GM21576 (cell line): ENCODE results near the gene HEPACAM2.
A peak's percentile ranks its signal among the peaks of the same experiment; 100 is the strongest.

Experiments used
- ATAC-seq: cut with Tn5 transposase; IDR thresholded peaks from one replicate; pipeline ENCODE4 v1.9.1; 2021; ENCODE audit warnings: mild to moderate bottlenecking, moderate library complexity; ENCODE audit not compliant: unreplicated experiment

HEPACAM2 gene

GRCh38 chr7:93203496-93203895 lies 22.8 kb downstream of the HEPACAM2 start:
- ATAC-seq: no peak

- no peak for ATAC-seq
Observed at GRCh38 chr7:93202594-93203250, 23.5 kb downstream of the HEPACAM2 start.

DNA sequence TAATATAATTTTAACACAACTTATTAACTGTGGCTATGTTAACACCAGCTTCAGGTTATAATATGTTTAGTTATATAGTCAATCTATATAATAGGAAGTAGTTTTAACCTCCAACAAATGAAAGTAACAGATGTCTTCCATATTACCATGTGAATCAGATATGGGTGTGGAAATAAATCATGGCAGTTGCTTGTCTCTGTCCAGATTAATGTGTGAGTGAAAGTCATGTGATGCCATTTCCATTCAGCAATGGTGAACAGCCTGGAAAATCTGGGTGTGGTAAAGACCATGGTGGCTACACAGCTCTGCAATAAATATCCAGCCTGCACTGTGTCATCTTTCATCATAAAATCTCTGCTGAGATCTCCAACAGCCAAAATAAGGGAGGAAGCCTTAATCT lies 27.8 kb downstream of the HEPACAM2 start:
- no peak for ATAC-seq

GRCh38 chr7:93196336-93196735 lies 29.9 kb downstream of the HEPACAM2 start:
- no peak for ATAC-seq

GRCh38 chr7:93194386-93194785 lies 31.9 kb downstream of the HEPACAM2 start:
- ATAC-seq: no peak

GRCh38 chr7:93188870-93189634 lies 37.2 kb downstream of the HEPACAM2 start:
- no peak for ATAC-seq

DNA sequence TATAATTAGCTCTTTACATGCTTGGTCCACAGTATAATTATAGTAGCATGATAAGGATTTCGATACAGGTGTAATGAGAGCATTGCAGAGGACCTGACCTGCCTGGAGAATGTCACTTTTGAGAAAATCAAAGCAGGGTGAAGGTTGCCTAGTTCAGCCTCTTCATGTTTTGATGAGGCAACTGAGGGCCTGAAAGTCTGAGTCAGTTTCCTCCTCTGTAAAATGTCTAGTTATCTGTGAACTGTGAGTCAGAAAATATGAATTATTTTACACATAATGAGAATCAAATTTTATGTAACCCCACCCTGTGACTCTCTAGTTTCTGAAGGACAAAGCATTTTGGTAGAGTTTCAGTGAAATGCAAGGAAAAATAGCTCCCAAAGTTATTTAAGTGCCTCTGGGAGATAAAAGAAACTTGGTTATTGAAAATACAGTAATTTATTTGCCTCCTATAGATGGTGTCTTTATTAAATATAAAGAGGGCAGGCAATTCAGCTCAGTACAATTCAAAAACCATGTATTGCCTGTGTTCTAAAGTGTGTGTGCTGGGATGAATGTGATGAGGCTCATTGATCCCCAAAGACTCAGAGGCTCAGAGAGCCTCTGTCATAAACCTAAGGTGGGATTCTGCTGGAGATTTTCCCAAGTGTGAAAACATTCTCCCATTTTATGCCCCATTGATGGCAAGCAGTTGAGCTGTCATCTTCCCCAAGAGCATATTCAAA lies 40.8 kb downstream of the HEPACAM2 start:
- no peak for ATAC-seq

DNA sequence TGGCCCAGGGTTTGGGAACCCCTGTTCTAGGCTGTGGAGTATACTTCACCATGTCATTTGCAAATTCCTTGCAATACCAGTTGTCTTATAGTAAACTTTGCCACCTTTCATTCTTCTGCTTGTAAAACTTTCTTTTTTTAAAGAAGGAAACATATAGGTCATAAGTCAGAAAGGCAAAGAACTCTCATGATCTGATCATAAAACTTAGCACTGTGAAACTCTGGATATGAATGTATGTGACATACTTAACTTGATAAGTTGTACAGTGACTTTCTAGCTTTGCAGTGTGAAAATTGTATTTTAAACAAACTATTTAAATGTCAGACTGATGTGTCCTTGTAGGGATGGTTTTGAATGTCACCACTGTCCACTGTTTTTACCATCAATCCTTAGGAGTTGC lies 47.1 kb downstream of the HEPACAM2 start:
- no peak for ATAC-seq

DNA sequence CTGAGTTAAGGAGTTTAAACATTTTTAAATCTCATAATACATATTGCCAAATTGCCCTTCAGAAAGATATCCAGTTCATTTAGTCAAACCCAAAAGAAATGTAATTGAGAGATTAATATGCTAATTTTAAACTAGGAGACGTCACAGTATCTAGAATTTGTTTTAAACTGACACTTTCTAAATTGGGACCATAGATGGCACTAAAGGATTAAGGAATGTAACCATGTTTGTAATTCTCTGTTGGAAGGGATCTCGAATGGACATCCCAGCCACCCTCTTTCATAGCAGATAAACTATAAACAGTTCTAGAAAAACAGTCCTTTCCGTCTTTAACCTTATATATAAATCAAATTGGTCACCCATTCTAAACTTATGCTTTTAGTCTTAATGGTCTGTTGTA lies 48.1 kb downstream of the HEPACAM2 start:
- ATAC-seq: no peak

DNA sequence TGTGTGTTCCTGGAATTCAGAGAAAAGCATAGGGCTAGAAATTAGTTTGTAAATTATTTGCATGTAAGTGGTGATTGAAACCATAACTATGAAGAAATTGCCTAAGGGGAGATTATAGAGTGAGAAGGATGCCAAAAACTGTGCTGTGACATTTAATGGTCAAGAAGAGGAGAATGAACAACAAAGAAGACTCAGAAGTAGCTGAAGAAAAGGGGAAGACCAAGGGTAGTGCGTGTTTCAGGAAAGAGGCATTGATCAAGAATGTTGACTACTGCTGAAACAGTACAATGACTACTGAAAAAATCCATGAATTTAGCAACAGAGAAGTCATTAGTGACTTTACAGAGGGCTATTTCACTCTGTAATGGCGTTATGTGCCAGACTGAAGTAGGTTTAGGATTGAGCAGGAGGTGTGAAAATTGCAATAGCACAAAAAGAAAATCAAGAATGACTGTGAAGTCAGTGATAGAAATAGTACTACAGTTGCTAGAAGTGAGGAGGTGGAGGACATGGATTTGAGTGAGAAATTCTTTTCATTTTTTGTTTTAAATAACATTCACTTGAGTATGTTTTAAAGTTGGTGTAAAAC lies 49.2 kb downstream of the HEPACAM2 start:
- no peak for ATAC-seq

DNA sequence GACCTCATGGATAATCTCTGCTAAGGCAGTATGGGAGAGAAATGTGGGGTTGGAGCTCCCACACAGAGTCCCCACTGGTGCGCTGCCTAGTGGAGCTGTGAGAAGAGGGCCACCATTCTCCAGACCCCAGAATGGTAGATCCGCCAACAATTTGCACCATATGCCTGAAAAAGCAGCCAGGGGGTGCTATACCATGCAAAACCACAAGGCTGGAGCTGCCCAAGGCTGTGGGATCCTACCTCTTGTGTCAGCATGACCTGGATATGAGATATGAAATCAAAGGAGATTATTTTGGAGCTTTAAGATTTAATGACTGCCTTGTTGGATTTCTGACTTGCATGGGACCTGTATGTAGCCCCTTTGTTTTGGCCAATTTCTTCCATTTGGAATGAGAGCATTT lies 51.0 kb downstream of the HEPACAM2 start:
- no peak for ATAC-seq

- ATAC-seq: no peak
Observed at GRCh38 chr7:93172683-93173082, 53.6 kb downstream of the HEPACAM2 start.

DNA sequence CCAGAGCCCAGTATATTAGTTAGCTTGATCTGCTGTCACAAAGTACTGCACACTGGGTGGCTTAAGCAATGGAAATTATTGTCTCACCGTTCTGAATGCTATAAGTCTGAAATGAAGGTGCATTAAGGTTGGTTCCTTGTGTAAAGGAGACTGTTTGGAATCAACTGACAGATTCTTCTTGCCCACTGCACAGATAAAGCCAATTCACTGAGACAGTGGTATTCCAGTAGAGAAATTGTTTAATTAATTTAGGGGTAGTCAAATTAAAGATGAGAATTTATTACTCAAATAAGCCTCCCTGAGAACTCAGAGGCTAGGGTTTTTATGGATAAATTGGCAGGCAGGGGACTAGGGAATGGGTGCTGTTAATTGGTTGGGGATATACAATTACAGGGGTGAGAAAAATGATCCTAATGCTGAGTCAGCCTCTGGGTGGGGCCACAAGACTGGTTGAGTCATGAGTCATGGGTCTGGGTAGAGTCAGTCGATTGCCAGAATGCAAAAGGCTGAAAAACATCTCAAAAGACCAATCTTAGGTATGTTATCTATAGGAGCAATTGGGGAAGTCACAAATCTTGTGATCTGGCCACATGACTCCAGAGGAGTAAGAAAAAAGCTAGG lies 54.6 kb downstream of the HEPACAM2 start:
- no peak for ATAC-seq

- peak; percentile 99 for ATAC-seq
Observed at GRCh38 chr7:93165447-93165846, 60.8 kb downstream of the HEPACAM2 start.

GRCh38 chr7:93164766-93165165 lies 61.5 kb downstream of the HEPACAM2 start:
- ATAC-seq: no peak

- no peak for ATAC-seq
Observed at GRCh38 chr7:93161181-93161762, 65.0 kb downstream of the HEPACAM2 start.

DNA sequence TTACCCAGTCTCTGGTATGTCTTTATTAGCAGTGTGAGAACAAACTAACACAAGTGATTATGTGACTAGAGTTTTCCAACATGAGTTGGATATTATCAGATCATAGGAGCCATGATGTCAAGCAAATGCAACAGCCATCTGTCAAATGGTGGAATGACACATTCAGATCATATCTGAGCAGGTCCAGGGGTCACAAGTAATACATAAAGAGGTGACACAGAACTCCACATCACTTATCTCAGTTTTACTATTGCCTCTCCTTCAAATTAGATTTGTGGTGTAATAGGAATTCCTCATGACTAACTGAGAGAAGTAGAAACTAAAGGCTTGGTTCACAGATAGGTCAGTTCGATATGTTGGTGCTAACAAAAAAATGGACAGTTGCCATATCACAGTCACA lies 65.9 kb downstream of the HEPACAM2 start:
- no peak for ATAC-seq

DNA sequence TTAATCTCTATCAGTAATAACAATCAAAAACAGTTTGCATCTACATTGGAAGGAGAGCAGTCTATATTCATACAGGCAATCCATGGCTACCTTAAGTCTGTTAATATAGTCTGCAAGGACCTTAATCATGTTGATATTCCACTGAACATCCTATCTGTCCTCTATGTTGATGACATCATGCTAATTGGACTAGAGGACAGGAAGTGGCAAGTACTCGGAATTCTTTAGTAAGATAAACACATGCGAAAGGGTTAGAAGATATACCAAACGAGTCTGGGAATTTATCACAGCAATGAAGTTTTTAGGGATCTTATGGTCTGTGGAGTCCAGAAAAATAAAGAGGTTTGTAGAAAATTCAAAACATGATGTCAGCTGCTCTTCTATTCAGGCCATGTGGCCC lies 66.8 kb downstream of the HEPACAM2 start:
- ATAC-seq: no peak

GRCh38 chr7:93156884-93157283 lies 69.4 kb downstream of the HEPACAM2 start:
- ATAC-seq: no peak

- ATAC-seq: no peak
Observed at GRCh38 chr7:93150200-93150835, 76.0 kb downstream of the HEPACAM2 start.
